Lung (tissue), 12 donors: ENCODE data around the gene HLTF. TPM values are rescaled to one million over a fixed set of nuclear protein-coding genes. Genes with fewer than 3 reads are reported as not detected.

Experiments used
- ATAC-seq: fragments of 200-7000 bp; cut with Tn5 transposase; one replicate; pipeline ENCODE4 v1.9.1; 2020; ENCODE audit warnings: moderate number of reproducible peaks; ENCODE audit not compliant: insufficient read depth, low FRiP score
- DNase-seq, 3 donors: peaks; one replicate each; pipeline ENCODE4 v3.0.0-alpha.2; 2013 to 2017
- H3K27ac ChIP-seq, 2 donors: one replicate each; pipeline ENCODE4 v1.5.1; 2013; ENCODE audit warnings: mild to moderate bottlenecking in 2 of 2, moderate library complexity in 2 of 2, control low read depth in 1 of 2, inconsistent platforms in 1 of 2, low read depth in 1 of 2, low read length in 1 of 2
- H3K27me3 ChIP-seq, 3 donors: one replicate each; pipeline ENCODE4 v1.5.1; 2013; ENCODE audit warnings: low read length in 2 of 3; ENCODE audit not compliant: control insufficient read depth in 3 of 3, insufficient read depth in 3 of 3
- H3K36me3 ChIP-seq, 4 donors: one replicate each; pipeline ENCODE4 v1.5.1; 2013; ENCODE audit warnings: low read length in 4 of 4, mild to moderate bottlenecking in 1 of 4, moderate library complexity in 1 of 4; ENCODE audit not compliant: control insufficient read depth in 4 of 4, insufficient read depth in 4 of 4
- H3K4me1 ChIP-seq, 5 donors: one replicate each; pipeline ENCODE4 v1.5.1; 2013; ENCODE audit warnings: low read length in 5 of 5, mild to moderate bottlenecking in 2 of 5, moderate library complexity in 1 of 5; ENCODE audit not compliant: control insufficient read depth in 5 of 5, insufficient read depth in 5 of 5
- H3K4me3 ChIP-seq: one replicate; pipeline ENCODE4 v1.5.1; 2013; ENCODE audit warnings: mild to moderate bottlenecking, control low read depth, moderate library complexity
- H3K9ac ChIP-seq, 2 donors: one replicate each; pipeline ENCODE4 v1.5.1; 2013; ENCODE audit warnings: low read length in 2 of 2, control low read depth in 1 of 2; ENCODE audit not compliant: insufficient read depth in 1 of 2
- H3K9me3 ChIP-seq, 4 donors: one replicate each; pipeline ENCODE4 v1.5.1; 2013; ENCODE audit warnings: low read length in 3 of 4, mild to moderate bottlenecking in 1 of 4, moderate library complexity in 1 of 4; ENCODE audit not compliant: control insufficient read depth in 4 of 4, insufficient read depth in 3 of 4
- CTCF ChIP-seq: IDR thresholded peaks from 2 replicates; pipeline ENCODE4 v1.5.1; 2012; ENCODE audit warnings: mild to moderate bottlenecking; ENCODE audit errors: control extremely low read depth, extremely low read depth
- WGBS, 2 donors: extraction: QIAGEN DNeasy Blood & Tissue Kit; methylation state at CpG; one replicate each; pipeline ENCODE4 v1.1.7; 2013; 5-methylcytosine and 5-hydroxymethylcytosine counted together
- polyA plus RNA-seq, 2 donors: library from polyadenylated mRNA; stranded (reverse); fragments of 200-250 nt; gene quantifications; one replicate each; pipeline ENCODE4 v1.2.1, GENCODE V29; 2013
- total RNA-seq, 2 donors: library from RNA; depleted of rRNA in 1 of 2; stranded (reverse); fragments of >200 nt in 1 of 2; gene quantifications; one replicate each; pipeline ENCODE4 v1.2.1, GENCODE V29; 2014 to 2021
- donor health status: control.
- donor health status: control.
- donor health status: Bipolar disorder and iron deficiency.
- donor health status: healthy.
- donor health status: DM: yes; HTN: yes; CAD: no.

The HLTF gene
- total and polyA plus RNA-seq, 4 donors, result 3.6 to 54.7 (median 12.6) TPM

GRCh38 chr3:149000206-149000745 is 86.1 kb downstream of the HLTF start:
- DNase-seq, result peak in 2 of 3 donors; percentile 36 to 43
- H3K27ac ChIP-seq, result no peak overlapping the region
- no peak for TF ChIP-seq CTCF

GRCh38 chr3:148999806-149000205 is 86.5 kb downstream of the HLTF start:
- peak overlapping the region in 1 of 2 donors; percentile 63 for H3K27ac ChIP-seq
- no peak overlapping the region for H3K9ac ChIP-seq

More at GRCh38 chr3:149000206-149000745, 86.1 kb downstream of the HLTF start:
- H3K9me3 ChIP-seq, result no peaks in the 10 kb centered on the region
- no peak overlapping the region for H3K4me3 ChIP-seq
- WGBS, 2 donors, result 36 to 60% methylated on average over 3 of the region's 3 CpGs
- ATAC-seq, result no peak
- H3K27me3 ChIP-seq, result no peaks in the 10 kb centered on the region
- H3K9ac ChIP-seq, result no peak overlapping the region
- H3K4me1 ChIP-seq, result peaks cover 1 to 49% (median 9%) of the 10 kb centered on the region in 5 donors
- H3K36me3 ChIP-seq, result peaks cover 12 to 40% (median 25%) of the 10 kb centered on the region in 4 donors

GRCh38 chr3:148998715-148999423 is 87.5 kb downstream of the HLTF start:
- 20 to 32% methylated on average over 7 of the region's 7 CpGs for WGBS, 2 donors
- ATAC-seq, result no peak
- no peak overlapping the region for H3K4me3 ChIP-seq
- H3K9ac ChIP-seq, result no peak overlapping the region
- H3K4me1 ChIP-seq, result peaks cover 1 to 56% (median 9%) of the 10 kb centered on the region in 5 donors
- H3K36me3 ChIP-seq, result peaks cover 12 to 51% (median 31%) of the 10 kb centered on the region in 4 donors
- peak overlapping the region; percentile 31 to 54 for H3K27ac ChIP-seq
- no peak for TF ChIP-seq CTCF
- no peak for DNase-seq
- no peaks in the 10 kb centered on the region for H3K27me3 ChIP-seq
- H3K9me3 ChIP-seq, result no peaks in the 10 kb centered on the region

More at GRCh38 chr3:148999806-149000205, 86.5 kb downstream of the HLTF start:
- Histone ChIP-seq H3K36me3 (peaks cover 12 to 44% (median 28%) of the 10 kb centered on the region in 4 donors), H3K9me3 (no peaks in the 10 kb centered on the region), H3K4me3 (no peak overlapping the region), H3K27me3 (no peaks in the 10 kb centered on the region), H3K4me1 (peaks cover 1 to 51% (median 9%) of the 10 kb centered on the region in 5 donors)
- DNase-seq, result peak; percentile 47 to 69 (median 55)
- ATAC-seq, result no peak
- WGBS, 2 donors, result 52 to 71% methylated on average over 3 of the region's 3 CpGs
- TF ChIP-seq CTCF, result no peak
